ENCODE measurements around the gene CNEP1R1.

DNA sequence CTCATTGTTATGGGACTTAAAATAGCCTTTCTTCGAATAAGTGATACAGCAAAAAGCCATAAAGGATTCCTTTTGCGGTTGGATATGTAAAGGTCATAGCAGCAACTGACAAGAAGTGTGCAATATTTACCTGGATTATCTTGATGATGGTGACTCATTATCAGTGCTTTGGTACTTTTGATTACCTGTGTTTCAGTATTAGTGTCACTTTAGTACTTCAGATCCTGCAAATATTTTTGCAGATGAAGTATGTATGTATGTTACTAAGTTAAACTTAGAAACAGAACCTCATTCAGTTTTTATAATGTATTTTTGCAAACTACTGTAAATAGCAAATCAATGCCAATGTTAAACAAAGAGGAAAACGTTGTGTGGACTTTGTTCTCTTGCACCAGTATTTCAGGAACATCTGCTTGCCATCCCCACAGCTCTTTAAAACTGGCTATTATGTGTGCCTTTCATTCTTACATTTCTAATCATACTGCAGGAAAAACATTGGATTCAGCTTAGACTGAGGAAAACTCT lies 10.5 kb downstream of the CNEP1R1 start:
- TF ChIP-seq FOXA1 (IDR thresholded peaks at IDR 0.05) (no peak), BHLHE40 (IDR thresholded peaks at IDR 0.05; ENCODE audit: borderline replicate concordance) (no peak)

All from HEK293T (cell line).